Measurements from ENCODE around the gene TNNI3.
"Not testable (repeated sequence)": the region's sequence is repeated elsewhere in the genome, so short reads cannot be mapped to it uniquely, and the experiment has no call there.

The TNNI3 gene

GRCh38 chr19:55160128-55160985 is 2.8 kb upstream of the TNNI3 start:
- peaks cover 22% of the 10 kb centered on the region for H3K27me3 Mint-ChIP-seq (ENCODE audit: low read depth)
- H3K4me3 Mint-ChIP-seq = peak overlapping the region in 1 of 3 experiments; percentile 13
- H3K9me3 Mint-ChIP-seq = no peaks in the 10 kb centered on the region
- H3K36me3 Mint-ChIP-seq (ENCODE audit: low read depth) = no peaks in the 10 kb centered on the region
- H3K27ac Mint-ChIP-seq = no peak overlapping the region
- peaks cover 17% of the 10 kb centered on the region for H3K4me1 Mint-ChIP-seq
- TF ChIP-seq CTCF (IDR thresholded peaks at IDR 0.05; ENCODE audit: unreplicated experiment in 3 of 3) = peak; percentile 90 to 94 (median 91)

DNA sequence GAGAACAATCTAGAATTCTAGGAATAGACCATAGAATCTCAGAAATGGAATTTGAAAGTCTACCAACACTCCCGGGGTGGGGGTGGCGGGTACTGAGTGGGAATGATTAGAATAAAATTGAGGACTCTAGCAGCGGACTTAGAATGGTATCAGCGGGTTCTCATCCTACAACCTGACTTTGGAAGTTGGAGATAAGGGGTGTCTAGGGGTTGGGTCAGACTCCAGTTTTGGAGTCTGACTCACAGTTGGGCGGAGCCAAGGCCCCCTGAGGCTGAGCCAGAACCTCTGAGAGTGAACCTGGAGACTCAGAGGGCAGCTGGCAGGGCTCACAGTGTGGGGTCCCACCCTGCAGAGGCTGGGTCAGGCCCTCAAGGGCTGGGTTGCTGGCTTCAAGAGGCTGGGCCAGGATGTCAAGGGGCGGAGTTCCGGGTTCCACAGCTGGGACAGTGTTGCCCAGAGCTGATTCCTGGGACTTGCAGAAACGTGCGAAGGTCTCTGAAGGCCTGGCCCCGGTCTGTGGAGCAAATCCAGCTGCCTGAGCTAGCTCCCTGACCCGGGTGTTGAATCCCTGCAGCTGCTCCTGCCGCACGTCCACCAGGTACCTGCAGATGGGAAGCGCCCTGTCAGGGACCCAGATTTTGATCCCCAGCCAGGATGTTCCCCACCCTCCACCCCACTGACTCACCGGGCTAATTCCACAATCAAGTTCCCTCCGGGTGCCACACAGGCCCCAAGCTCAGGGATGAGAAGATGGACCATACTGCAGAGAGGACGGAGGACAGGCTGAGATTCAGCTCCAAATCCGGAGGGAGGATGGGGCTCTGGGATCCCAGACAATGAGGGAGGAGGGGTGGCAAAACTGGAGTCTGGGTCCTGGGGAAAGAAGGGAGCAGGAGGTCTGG is 1.6 kb upstream of the TNNI3 start:
- no peaks in the 10 kb centered on the region for H3K36me3 Mint-ChIP-seq (ENCODE audit: low read depth)
- peaks cover 24% of the 10 kb centered on the region for H3K27me3 Mint-ChIP-seq (ENCODE audit: low read depth)
- no peak for TF ChIP-seq CTCF (IDR thresholded peaks at IDR 0.05; ENCODE audit: unreplicated experiment in 3 of 3)
- H3K27ac Mint-ChIP-seq = no peak overlapping the region
- peaks cover 23% of the 10 kb centered on the region for H3K4me1 Mint-ChIP-seq
- H3K9me3 Mint-ChIP-seq = no peaks in the 10 kb centered on the region
- H3K4me3 Mint-ChIP-seq = no peak overlapping the region

DNA sequence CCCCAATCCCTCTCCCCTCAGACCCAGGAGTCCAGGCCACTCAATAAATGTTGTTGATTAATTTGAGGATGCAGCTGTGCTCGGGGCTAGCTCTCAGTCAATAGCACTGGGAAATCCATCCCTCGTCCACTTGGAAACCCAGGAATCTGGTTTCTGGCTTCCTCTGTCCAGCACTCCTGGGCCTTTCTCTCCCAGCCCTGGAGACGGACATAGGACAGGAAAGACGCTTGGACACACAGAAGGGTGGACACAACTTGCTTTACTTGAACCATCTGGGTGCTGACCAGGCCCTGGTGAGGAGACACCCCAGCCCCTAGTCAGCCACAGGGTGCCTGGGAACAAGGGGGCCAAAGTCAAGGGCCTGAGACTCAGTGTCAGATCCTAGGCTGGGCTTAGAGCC is 891 bp upstream of the TNNI3 start:
- Mint-ChIP-seq H3K36me3 (ENCODE audit: low read depth) (no peaks in the 10 kb centered on the region), H3K9me3 (no peaks in the 10 kb centered on the region), H3K4me1 (peaks cover 26% of the 10 kb centered on the region)

GRCh38 chr19:55156202-55157063 is 1.1 kb downstream of the TNNI3 start:
- H3K27ac Mint-ChIP-seq = peak overlapping the region in 2 of 3 experiments; percentile 13 to 69
- H3K4me3 Mint-ChIP-seq = peak overlapping the region; percentile 80 to 85 (median 85)
- H3K9me3 Mint-ChIP-seq = no peaks in the 10 kb centered on the region
- peaks cover 31% of the 10 kb centered on the region for H3K4me1 Mint-ChIP-seq
- H3K27me3 Mint-ChIP-seq (ENCODE audit: low read depth) = peaks cover 27% of the 10 kb centered on the region
- H3K36me3 Mint-ChIP-seq (ENCODE audit: low read depth) = peaks cover 1% of the 10 kb centered on the region
- TF ChIP-seq CTCF (IDR thresholded peaks at IDR 0.05; ENCODE audit: unreplicated experiment in 3 of 3) = no peak

More for the DNA sequence above, 891 bp upstream of the TNNI3 start:
- Mint-ChIP-seq H3K4me3 (no peak overlapping the region), H3K27ac (no peak overlapping the region), H3K27me3 (ENCODE audit: low read depth) (peaks cover 26% of the 10 kb centered on the region)
- no peak for TF ChIP-seq CTCF (IDR thresholded peaks at IDR 0.05; ENCODE audit: unreplicated experiment in 3 of 3)

- not testable (repeated sequence) for H3K27ac Mint-ChIP-seq; H3K36me3 Mint-ChIP-seq (ENCODE audit: low read depth); H3K9me3 Mint-ChIP-seq
- peaks cover 35% of the 10 kb centered on the region for H3K4me1 Mint-ChIP-seq
- H3K27me3 Mint-ChIP-seq (ENCODE audit: low read depth) = peaks cover 33% of the 10 kb centered on the region
- H3K4me3 Mint-ChIP-seq = peak overlapping the region in 2 of 3 experiments; percentile 80 to 85
Measured at GRCh38 chr19:55155784-55156183, 1.7 kb downstream of the TNNI3 start.
